Keratinocyte (primary cell): ENCODE measurements around the gene CMIP.

Source experiments
- CTCF ChIP-seq, 3 experiments: IDR thresholded peaks in 1 of 3; conservative IDR thresholded peaks in 1 of 3; optimal IDR thresholded peaks in 1 of 3; 2 replicates in 2 of 3; 3 replicates in 1 of 3; pipeline versions ENCODE3 to v1.5.1; 2011; ENCODE audit warnings: low read length in 3 of 3, mild to moderate bottlenecking in 3 of 3, moderate library complexity in 2 of 3, control low read depth in 1 of 3, inconsistent platforms in 1 of 3; ENCODE audit not compliant: insufficient read depth in 2 of 3; ENCODE audit errors: extremely low read depth in 1 of 3
- EZH2 ChIP-seq: IDR thresholded peaks from one replicate; pipeline ENCODE4 v1.6.1; 2012; ENCODE audit warnings: inconsistent platforms, mild to moderate bottlenecking, low read length, moderate library complexity

- TF ChIP-seq CTCF (optimal IDR thresholded peaks at IDR 0.05 in 1 of 3, IDR thresholded peaks at IDR 0.05 in 1 of 3, conservative IDR thresholded peaks at IDR 0.05 in 1 of 3; ENCODE audit: extremely low read depth in 1 of 3, insufficient read depth in 2 of 3, low read length in 3 of 3) = no peak
- TF ChIP-seq EZH2 = no peak
These were observed 143.9 kb downstream of the CMIP start for GRCh38 chr16:81588326-81589081.
